GM18502 (cell line): ENCODE data around the gene TDRD9.
"Not testable (repeated sequence)": the region's sequence is repeated elsewhere in the genome, so short reads cannot be mapped to it uniquely, and the experiment has no call there.

Source experiments
- ATAC-seq: cut with Tn5 transposase; IDR thresholded peaks from one replicate; pipeline ENCODE4 v1.9.1; 2021; ENCODE audit warnings: mild to moderate bottlenecking; ENCODE audit not compliant: unreplicated experiment, poor library complexity

Gene TDRD9

GRCh38 chr14:103973354-103973753 is 45.1 kb downstream of the TDRD9 start:
- no peak for ATAC-seq

DNA sequence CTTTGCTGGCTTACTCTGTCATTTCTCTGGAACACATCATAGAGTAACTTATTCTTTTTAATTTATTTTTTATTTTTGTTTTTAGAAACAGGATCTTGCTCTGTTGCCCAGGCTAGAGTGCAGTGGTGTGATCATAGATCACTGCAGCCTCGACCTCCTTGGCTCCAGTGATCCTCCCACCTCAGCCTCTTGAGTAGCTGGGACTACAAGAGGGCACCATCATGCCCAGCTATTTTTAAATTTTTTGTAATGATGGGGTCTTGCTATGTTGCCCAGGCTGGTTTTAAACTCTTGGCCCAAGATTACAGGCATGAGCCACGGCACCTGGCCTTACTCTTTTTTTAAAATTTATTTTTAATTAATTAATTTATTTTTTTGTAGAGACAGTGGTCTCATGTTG is 46.3 kb downstream of the TDRD9 start:
- ATAC-seq = no peak

DNA sequence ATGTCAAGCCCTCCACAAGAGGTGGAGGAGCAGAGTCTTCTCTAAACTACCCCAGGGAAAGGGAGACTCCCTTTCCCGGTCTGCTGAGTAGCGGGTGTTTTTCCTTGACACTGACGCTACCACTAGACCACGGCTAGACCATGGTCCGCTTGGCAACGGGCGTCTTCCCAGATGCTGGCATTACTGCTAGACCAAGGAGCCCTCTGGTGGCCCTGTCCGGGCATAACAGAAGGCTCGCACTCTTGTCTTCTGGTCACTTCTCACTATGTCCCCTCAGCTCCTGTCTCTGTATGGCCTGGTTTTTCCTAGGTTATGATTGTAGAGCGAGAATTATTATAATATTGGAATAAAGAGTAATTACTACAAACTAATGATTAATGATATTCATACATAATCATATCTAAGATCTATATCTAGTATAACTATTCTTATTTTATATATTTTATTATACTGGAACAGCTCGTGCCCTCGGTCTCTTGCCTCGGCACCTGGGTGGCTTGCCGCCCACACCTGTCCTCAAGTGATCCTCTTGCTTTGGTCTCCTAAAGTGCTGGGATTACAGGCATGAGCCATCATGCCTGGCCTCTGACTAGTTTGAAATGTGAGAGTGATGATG is 52.5 kb downstream of the TDRD9 start:
- ATAC-seq = not testable (repeated sequence)

GRCh38 chr14:103984196-103984595 is 55.9 kb downstream of the TDRD9 start:
- no peak for ATAC-seq

DNA sequence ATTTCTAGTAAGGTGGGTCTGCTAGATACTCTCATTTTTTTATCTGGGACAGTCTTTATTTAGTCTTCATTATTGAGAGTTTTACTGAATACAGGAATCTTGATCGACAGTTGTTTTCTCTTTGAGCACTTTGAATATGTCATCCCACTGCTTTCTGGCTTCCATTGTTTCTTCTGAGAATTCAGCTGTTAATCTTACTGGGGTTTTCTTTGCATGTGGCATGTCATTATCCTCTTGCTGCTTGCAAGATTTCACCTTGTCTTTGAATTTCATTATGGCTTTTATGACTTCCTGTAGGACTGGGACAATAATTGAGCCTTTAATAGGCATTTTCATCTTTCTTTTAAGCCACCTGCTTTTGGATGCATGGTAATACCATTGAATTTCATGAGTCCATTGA is 60.8 kb downstream of the TDRD9 start:
- no peak for ATAC-seq

DNA sequence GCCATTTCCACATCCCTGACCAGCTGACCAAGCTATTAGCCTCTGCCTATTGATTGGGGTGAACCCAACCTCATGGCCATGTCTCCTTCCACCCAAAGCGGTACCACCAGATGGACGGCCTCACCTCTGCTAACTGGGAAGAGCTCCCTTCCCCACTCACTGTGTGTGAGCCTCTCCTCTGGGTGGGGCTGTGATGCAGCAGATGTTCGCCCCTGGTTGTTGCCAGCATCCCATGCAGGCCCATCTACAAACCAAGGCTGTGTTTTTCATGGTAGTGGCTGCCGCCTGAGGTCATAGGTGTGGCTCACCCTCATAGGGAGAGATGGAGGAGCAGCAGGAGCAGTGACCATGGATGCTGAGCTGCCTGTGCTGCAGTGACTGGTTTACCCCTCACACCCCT is 61.7 kb downstream of the TDRD9 start:
- ATAC-seq = no peak

DNA sequence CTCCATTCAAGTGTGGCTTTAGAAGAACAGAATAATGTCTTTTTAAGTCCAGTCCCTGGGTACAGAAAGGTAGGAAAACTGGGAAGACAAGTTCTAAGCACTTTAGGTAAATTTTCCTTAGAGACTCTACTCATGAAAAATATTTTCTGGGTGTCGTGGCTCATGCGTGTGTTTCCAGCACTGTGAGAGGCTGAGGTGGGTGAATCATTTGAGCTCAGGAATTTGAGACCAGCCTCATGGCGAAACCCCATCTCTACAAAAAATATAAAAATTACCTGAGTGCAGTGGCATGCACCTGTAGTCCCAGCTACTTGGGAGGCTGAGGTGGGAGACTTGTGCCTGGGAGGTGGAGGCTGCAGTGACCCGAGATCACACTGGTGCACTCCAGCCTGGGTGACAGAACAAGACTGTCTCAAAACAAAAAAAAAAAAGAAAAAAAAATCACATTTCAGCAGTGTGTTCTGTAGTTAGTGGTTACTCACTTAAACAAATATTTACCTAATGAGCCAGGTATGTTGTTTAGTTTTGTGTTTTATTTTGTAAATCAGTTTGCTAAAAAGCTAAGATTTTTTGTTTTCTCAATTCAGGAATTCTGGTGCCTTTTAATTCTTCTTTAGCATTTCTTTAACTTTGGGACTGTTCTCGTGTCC is 66.4 kb downstream of the TDRD9 start:
- ATAC-seq = no peak

- ATAC-seq = no peak
Observed at GRCh38 chr14:103995876-103996275, 67.6 kb downstream of the TDRD9 start.

GRCh38 chr14:103997391-103997790 is 69.1 kb downstream of the TDRD9 start:
- ATAC-seq = no peak

DNA sequence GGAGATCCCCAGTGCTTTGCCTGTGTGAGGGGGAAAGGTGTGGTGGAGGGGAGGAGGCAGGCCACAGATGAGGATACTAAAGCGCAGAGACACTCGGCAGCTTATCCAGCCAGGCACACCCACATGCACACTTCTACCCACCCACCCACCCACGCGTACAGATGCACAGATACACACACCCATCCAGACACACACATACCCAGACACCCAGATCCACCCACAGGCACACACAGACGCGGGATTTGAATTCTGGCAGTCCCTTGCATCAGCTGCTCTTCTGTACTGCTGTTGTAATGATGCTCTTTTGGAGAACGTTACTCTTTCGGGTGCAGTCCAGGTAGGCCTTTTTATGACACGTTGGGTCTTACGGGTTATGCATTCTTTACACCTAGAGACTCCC is 69.8 kb downstream of the TDRD9 start:
- ATAC-seq = no peak

DNA sequence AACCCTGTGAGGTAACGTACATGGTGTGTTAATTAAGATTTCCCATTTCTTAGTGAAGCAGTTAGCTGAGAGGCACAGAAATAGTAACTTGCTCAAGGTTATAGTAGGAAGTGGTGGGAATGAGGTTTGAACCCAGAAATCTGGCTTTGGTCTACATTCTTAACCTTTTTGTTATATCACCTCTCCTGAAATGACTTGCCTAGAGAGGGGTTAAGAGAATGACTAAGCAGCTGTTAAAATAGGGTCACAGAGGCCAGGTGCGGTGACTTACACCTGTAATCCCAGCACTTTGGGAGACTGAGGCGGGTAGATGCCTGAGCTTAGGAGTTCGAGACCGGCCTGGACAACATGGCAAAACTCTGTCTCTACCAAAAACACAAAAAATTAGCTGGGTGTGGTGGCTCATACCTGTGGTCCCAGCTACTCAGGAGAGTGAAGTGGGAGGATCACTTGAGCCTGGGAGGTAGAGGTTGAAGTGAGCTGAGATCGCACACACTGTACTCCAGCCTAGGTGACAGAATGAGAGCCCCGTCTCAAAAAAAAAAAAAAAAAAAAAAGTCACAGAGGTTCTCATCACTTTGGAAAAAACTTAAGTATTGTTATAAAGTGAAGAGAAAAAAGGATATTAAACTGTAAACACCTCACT is 71.7 kb downstream of the TDRD9 start:
- no peak for ATAC-seq

DNA sequence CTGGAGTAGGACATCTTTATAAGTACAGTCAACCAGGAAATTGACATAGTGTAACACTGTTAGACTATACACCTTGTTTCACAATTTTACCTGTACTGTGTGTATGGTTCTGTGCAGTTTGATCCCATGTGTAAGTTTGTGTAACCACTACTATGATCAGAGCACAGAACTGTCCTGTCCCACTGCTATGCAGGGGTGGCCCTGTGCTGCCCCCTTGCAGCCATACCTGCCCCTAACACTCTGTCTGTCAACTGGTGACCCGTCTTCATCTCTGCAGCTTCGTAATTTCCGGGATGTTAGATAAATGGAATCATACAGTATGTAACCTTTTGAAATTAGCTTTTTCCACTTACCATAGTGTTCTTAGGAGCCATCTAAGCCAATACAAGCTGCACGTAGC is 72.7 kb downstream of the TDRD9 start:
- ATAC-seq = no peak

GRCh38 chr14:104003616-104004015 is 75.4 kb downstream of the TDRD9 start:
- no peak for ATAC-seq

GRCh38 chr14:104004849-104005248 is 76.6 kb downstream of the TDRD9 start:
- no peak for ATAC-seq

DNA sequence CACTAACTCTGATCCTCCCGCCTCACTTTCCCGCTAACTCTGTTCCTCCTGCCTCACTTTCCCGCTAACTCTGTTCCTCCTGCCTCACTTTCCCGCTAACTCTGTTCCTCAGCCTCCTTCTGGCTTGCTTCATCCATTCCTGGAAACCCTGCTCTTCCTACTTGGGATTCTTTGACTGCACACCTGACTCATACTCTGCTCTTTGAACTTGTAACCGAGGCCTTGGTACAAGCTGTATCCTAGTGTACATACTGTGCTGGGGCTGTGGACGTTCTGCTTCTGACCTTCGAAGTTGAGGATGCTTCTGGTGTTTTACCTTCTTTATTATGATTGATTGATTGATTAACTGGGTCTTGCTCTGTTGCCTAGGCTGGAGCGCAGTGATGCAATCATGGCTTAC is 77.2 kb downstream of the TDRD9 start:
- ATAC-seq = no peak

GRCh38 chr14:104007121-104007520 is 78.9 kb downstream of the TDRD9 start:
- ATAC-seq = no peak

- ATAC-seq = no peak
Observed at GRCh38 chr14:104009297-104009696, 81.0 kb downstream of the TDRD9 start.

DNA sequence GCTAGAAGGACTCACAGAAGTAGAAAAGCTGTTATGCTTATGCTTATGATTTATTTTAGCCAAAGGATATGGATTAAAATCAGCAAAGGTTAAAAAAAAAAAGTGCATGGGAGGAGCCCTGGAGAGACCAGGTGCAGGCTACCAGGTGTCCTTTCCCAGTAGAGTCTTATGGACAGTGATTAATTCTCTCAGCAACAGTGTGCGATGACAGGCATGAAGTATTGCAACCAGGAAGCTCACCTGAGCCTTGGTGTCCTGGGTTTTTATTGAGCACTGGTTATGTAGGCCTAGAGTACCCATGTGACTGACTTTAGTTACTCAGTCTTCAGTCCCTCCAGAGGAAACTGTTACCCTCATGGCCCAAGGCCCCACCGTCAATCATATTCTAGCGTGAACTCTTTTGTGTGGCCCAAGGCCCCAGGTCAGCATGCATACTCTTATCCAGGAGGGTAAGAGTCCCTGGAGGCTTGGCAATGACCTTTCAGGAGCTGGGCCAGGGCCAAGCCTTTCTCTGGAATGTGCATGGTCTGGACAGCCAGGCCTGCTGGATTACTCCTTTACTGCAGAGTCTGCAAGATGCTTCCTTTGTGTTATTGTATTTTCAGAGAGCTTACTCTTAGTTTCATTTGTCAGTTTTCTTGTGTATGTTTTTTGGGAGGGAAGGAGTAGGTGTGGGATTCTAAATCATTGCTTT is 83.7 kb downstream of the TDRD9 start:
- no peak for ATAC-seq

- no peak for ATAC-seq
Observed at GRCh38 chr14:104014764-104015163, 86.5 kb downstream of the TDRD9 start.

GRCh38 chr14:104016873-104017650 is 88.8 kb downstream of the TDRD9 start:
- no peak for ATAC-seq

DNA sequence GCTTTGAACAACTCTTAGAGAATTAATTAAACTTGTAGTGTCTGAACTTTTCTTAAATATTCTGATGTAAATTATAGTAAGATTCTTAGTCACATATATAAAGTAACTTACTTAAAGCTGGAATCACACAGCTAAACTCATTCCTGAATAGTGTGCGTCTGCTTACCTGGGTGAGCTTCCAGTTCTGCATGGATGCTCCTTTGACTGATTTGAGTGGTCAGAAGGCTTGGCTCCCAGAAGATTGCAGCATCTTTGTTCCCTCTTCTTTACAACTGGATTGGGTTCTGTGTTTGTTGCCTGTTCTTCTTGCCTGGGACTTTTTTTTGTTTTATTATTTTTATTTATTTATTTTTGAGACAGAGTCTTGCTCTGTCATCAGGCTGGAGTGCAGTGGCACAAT is 90.8 kb downstream of the TDRD9 start:
- no peak for ATAC-seq
